Measurements from ENCODE around the gene SSR4.

SSR4 gene

DNA sequence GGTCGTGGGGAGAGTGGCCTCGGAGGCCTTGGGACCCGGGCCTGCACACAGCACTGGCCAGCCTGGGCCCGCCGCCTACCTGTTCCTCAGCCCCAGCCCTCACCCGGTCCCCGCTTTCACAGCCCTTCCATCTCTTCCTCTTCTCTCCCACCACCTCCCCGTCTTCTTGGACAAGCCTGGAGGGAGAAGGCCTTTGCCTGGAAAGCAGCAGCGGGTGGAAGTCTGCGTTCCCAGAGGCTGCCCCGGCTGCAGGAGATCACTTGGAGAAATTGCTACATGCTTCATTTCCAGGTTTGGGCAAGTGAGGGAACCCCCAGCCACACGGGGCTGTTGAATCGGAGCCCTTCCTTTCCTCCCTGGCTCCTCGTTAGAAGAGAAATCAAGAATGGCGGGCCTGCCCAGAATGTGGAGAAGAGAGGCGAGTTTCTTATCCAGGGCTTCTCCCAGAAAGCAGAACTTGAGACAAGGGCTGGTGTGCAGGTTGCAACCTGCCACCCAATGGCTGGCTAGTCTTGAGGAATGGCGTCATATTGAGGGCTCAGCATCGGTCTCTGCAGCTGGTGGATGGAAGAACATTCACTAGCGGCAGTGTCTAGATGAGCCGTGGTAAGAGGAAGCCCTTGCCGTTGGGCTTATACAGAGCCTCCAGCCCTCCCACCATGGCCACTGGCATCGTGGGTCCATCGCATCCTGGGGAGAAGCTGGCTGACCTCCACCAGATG, 37.1 kb downstream of the SSR4 start:
- DNase-seq: peak; percentile 29

DNA sequence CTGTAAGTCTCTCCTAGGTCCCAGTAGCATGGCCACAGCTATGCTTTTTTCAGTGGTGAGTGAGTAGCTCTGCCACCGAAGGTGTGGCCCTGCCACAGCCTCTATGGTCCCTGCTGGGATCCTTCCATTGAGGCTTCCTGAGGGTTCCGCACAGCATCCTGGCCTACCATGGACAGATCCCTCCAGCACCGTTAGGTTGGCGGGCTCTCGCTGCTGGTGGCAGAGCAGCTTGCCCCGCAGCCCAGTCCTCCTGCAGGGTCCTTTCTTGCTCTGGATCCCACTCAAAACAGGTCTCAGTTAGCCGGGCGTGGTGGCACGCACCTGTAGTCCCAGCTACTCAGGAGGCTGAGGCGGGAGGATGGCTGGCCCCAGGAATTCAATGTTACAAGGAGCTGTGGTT, 38.3 kb downstream of the SSR4 start:
- no peak for DNase-seq

DNA sequence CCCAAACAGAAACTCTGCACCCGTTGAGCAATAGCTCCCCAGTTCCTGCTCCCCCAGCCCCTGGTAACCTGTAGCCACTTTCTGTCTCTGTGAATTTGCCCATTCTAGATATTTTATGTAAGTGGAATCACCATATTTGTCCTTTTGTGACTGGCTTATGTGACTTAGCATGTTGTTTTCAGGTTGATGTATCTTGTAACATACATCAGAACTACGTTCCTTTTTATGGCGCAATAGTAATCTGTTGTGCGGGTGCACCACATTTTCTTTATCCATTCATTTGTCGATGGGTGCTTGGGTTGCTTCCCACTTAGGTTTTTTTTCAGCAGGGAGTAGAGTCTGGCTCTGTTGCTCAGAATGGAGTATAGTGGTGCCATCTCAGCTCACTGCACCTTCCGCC, 42.5 kb downstream of the SSR4 start:
- no peak for DNase-seq

- no peak for DNase-seq
Measured at GRCh38 chrX:153844509-153845082, 50.1 kb downstream of the SSR4 start.

DNA sequence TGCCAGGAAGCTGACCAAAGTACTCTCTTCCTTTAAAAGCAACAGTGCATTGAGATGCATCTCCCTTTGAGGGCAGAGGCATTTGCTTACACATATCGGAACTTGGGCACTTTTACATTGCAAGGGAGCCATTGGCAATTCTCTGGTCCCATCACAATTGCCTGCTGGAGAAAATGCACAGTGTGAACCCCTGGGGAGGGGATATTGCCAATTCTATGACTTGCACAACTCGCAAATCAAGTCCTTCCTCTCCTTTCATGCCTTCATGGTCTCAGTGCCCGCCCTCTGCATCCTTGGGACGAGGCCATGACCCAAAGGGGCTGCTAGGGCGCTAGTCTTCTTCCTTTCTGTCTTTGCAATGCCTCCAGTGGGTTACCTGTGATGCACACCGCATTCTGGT, 50.7 kb downstream of the SSR4 start:
- DNase-seq: no peak

DNA sequence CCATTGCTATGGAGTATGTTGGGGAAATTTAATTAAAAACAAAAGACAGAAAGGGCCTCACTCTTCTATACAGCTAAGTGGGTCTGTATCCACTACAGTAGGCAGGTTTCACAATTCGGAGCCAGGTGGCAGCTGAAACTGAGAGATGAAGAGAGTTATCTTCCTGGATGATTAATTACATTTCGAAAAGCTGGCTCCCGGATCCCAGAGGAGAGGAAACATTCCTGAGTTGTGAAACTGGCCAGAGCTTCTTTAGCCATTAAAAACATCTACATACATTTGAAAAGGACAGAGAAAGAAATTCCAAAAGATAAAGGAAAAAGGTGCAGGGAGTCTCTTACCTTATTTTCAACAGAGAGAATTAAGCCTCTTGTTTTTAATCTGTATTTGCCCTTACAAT, 51.4 kb downstream of the SSR4 start:
- no peak for DNase-seq

All from retina (tissue), 1 donor.